Sigmoid colon (tissue), 4 donors: ENCODE measurements around the gene ANKRD50.

Experiments used
- CTCF ChIP-seq, 4 experiments: fragments of 450-650 bp in 3 of 4; fragments of 200-600 bp in 1 of 4; IDR thresholded peaks; one replicate each; pipeline ENCODE4 v1.5.1; 2016 to 2019; ENCODE audit warnings: antibody characterized with exemption in 4 of 4, mild to moderate bottlenecking in 3 of 4, moderate library complexity in 2 of 4
- EP300 ChIP-seq, 4 donors: sonication (generic); formaldehyde crosslinking; IDR thresholded peaks; one replicate each; pipeline ENCODE4 v1.6.1; 2017; ENCODE audit warnings: antibody characterized with exemption in 4 of 4
- POLR2A ChIP-seq, 2 donors: fragments of 450-650 bp; IDR thresholded peaks; one replicate each; pipeline ENCODE4 v1.6.1; 2016; ENCODE audit warnings: antibody characterized with exemption in 2 of 2, mild to moderate bottlenecking in 2 of 2, moderate library complexity in 2 of 2

GRCh38 chr4:124685851-124686250 is 26.7 kb downstream of the ANKRD50 start:
- TF ChIP-seq CTCF (IDR thresholded peaks at IDR 0.05) (no peak), EP300 (IDR thresholded peaks at IDR 0.05) (no peak), POLR2A (IDR thresholded peaks at IDR 0.05) (no peak)
